Trophoblast cell (in vitro differentiated cells and primary cell): ENCODE data around the gene ETV7.

Source experiments
- DNase-seq, 2 donors: peaks; one replicate each; pipeline ENCODE4 v3.0.0-alpha.2; 2016
- H2AFZ ChIP-seq: 2 replicates; pipeline ENCODE4 v1.6.1; 2013; ENCODE audit warnings: low read length, moderate library complexity, mild to moderate bottlenecking; ENCODE audit not compliant: insufficient read depth, poor library complexity
- H2AK5ac ChIP-seq: 2 replicates; pipeline ENCODE4 v1.6.1; 2013; ENCODE audit warnings: mild to moderate bottlenecking, low read length
- H2BK120ac ChIP-seq: 2 replicates; pipeline ENCODE4 v1.6.1; 2013; ENCODE audit warnings: low read length, mild to moderate bottlenecking, moderate library complexity; ENCODE audit not compliant: insufficient read depth, poor library complexity
- H2BK12ac ChIP-seq: 2 replicates; pipeline ENCODE4 v1.6.1; 2013; ENCODE audit warnings: mild to moderate bottlenecking, low read length, moderate library complexity
- H2BK5ac ChIP-seq: 2 replicates; pipeline ENCODE4 v1.6.1; 2013; ENCODE audit warnings: low read length, low read depth, moderate library complexity, mild to moderate bottlenecking; ENCODE audit not compliant: poor library complexity
- H3K14ac ChIP-seq: 2 replicates; pipeline ENCODE4 v1.6.1; 2013; ENCODE audit warnings: mild to moderate bottlenecking, low read length
- H3K18ac ChIP-seq: 2 replicates; pipeline ENCODE4 v1.6.1; 2013; ENCODE audit warnings: mild to moderate bottlenecking, low read length
- H3K23ac ChIP-seq: 2 replicates; pipeline ENCODE4 v1.6.1; 2013; ENCODE audit warnings: low read length
- H3K27ac ChIP-seq: 2 replicates; pipeline ENCODE4 v1.5.1; 2013; ENCODE audit warnings: low read depth, mild to moderate bottlenecking, inconsistent platforms, low read length, moderate library complexity
- H3K27me3 ChIP-seq: 2 replicates; pipeline ENCODE4 v1.6.1; 2013; ENCODE audit warnings: inconsistent platforms, mild to moderate bottlenecking, low read length, moderate library complexity; ENCODE audit not compliant: insufficient read depth
- H3K36me3 ChIP-seq, 2 experiments: 1 replicate in 1 of 2; 2 replicates in 1 of 2; pipeline ENCODE4 v1.6.1; 2013; ENCODE audit warnings: low read length in 2 of 2, mild to moderate bottlenecking in 2 of 2, moderate library complexity in 1 of 2; ENCODE audit not compliant: insufficient read depth in 2 of 2, control insufficient read depth in 1 of 2
- H3K4ac ChIP-seq: 2 replicates; pipeline ENCODE4 v1.6.1; 2013; ENCODE audit warnings: low read depth, mild to moderate bottlenecking, low read length, moderate library complexity
- H3K4me1 ChIP-seq, 2 experiments: 1 replicate in 1 of 2; 2 replicates in 1 of 2; pipeline ENCODE4 v1.6.1; 2013; ENCODE audit warnings: low read length in 2 of 2, mild to moderate bottlenecking in 2 of 2, moderate library complexity in 1 of 2; ENCODE audit not compliant: insufficient read depth in 2 of 2, control insufficient read depth in 1 of 2
- H3K4me2 ChIP-seq: 2 replicates; pipeline ENCODE4 v1.6.1; 2013; ENCODE audit warnings: inconsistent platforms, mild to moderate bottlenecking, low read length, moderate library complexity
- H3K4me3 ChIP-seq: 2 replicates; pipeline ENCODE4 v1.5.1; 2013; ENCODE audit warnings: mild to moderate bottlenecking, low read depth, low read length, inconsistent platforms
- H3K79me1 ChIP-seq: one replicate; pipeline ENCODE4 v1.6.1; 2013; ENCODE audit warnings: low read length
- H3K79me2 ChIP-seq: 2 replicates; pipeline ENCODE4 v1.6.1; 2013; ENCODE audit warnings: low read length, mild to moderate bottlenecking; ENCODE audit not compliant: control insufficient read depth, insufficient read depth, poor library complexity
- H3K9ac ChIP-seq: 2 replicates; pipeline ENCODE4 v1.6.1; 2013; ENCODE audit warnings: mild to moderate bottlenecking, low read length
- H3K9me3 ChIP-seq: 2 replicates; pipeline ENCODE4 v1.6.1; 2013; ENCODE audit warnings: low read depth, mild to moderate bottlenecking, control low read depth, inconsistent platforms, low read length; ENCODE audit not compliant: insufficient read depth
- H4K12ac ChIP-seq: 2 replicates; pipeline ENCODE4 v1.6.1; 2013; ENCODE audit warnings: low read depth, mild to moderate bottlenecking, low read length, moderate library complexity
- H4K8ac ChIP-seq: 2 replicates; pipeline ENCODE4 v1.6.1; 2013; ENCODE audit warnings: low read depth, mild to moderate bottlenecking, low read length, moderate library complexity
- H4K91ac ChIP-seq: one replicate; pipeline ENCODE4 v1.6.1; 2013; ENCODE audit warnings: low read depth, mild to moderate bottlenecking, low read length, moderate library complexity
- WGBS: extraction: QIAGEN DNeasy Blood & Tissue Kit; methylation state at CpG from one replicate; pipeline ENCODE4 v1.1.7; 2013; ENCODE audit warnings: missing lambda C conversion rate; ENCODE audit not compliant: insufficient read length, insufficient coverage; ENCODE audit errors: extremely low coverage; 5-methylcytosine and 5-hydroxymethylcytosine counted together

ETV7 gene

DNA sequence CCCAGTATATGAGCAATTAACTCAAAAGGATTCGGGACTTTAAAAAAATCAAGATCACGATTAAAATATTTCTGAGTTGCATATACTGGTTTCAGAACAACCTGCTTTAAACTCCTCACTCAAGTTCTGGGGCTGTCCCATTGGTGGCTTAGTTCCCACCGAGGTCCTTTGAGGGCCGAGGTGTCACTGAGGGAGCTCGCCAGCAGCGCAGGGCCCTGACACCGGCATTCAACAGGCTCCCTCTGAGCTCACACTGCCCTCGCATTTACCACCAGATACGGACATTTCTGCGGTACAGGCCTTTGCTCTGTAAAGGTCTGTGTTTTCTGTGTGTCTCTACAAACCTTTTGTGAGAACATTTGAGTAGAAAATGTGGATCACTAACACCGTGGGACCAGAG lies 26.4 kb downstream of the ETV7 start:
- no peak overlapping the region for H2BK5ac ChIP-seq
- no peaks in the 10 kb centered on the region for H3K79me2 ChIP-seq
- no peak overlapping the region for H2AFZ ChIP-seq
- no peak overlapping the region for H4K12ac ChIP-seq
- H3K18ac ChIP-seq, result no peak overlapping the region
- H3K4ac ChIP-seq, result no peak overlapping the region
- no peak overlapping the region for H3K14ac ChIP-seq
- H2AK5ac ChIP-seq, result no peak overlapping the region
- peaks cover 2% of the 10 kb centered on the region for H3K9me3 ChIP-seq
- no peak overlapping the region for H3K4me2 ChIP-seq
- no peak overlapping the region for H4K91ac ChIP-seq
- H3K36me3 ChIP-seq, result no peaks in the 10 kb centered on the region
- no peak overlapping the region for H3K9ac ChIP-seq
- DNase-seq, result no peak
- H3K79me1 ChIP-seq, result no peaks in the 10 kb centered on the region
- H4K8ac ChIP-seq, result no peak overlapping the region
- no peak overlapping the region for H3K23ac ChIP-seq
- H3K27ac ChIP-seq, result no peak overlapping the region
- WGBS, result no CpG with 5 or more reads among the region's 11 CpGs
- H3K4me3 ChIP-seq, result no peak overlapping the region
- H2BK120ac ChIP-seq, result no peak overlapping the region
- H2BK12ac ChIP-seq, result no peak overlapping the region
- peaks cover 0 to 3% of the 10 kb centered on the region in 2 experiments for H3K4me1 ChIP-seq
- no peaks in the 10 kb centered on the region for H3K27me3 ChIP-seq

GRCh38 chr6:36360241-36361054 lies 27.0 kb downstream of the ETV7 start:
- H3K79me1 ChIP-seq, result no peaks in the 10 kb centered on the region
- no peaks in the 10 kb centered on the region for H3K36me3 ChIP-seq
- H3K4me3 ChIP-seq, result no peak overlapping the region
- H3K9ac ChIP-seq, result no peak overlapping the region
- H3K79me2 ChIP-seq, result no peaks in the 10 kb centered on the region
- H3K18ac ChIP-seq, result no peak overlapping the region
- H4K91ac ChIP-seq, result no peak overlapping the region
- WGBS, result no CpG with 5 or more reads among the region's 10 CpGs
- H4K8ac ChIP-seq, result no peak overlapping the region
- DNase-seq, result peak; percentile 61 to 94
- no peak overlapping the region for H2AK5ac ChIP-seq
- H2BK120ac ChIP-seq, result no peak overlapping the region
- no peak overlapping the region for H4K12ac ChIP-seq
- H2BK12ac ChIP-seq, result no peak overlapping the region
- no peak overlapping the region for H2AFZ ChIP-seq
- no peak overlapping the region for H3K14ac ChIP-seq
- no peak overlapping the region for H3K4ac ChIP-seq
- no peak overlapping the region for H2BK5ac ChIP-seq
- H3K9me3 ChIP-seq, result peaks cover 2% of the 10 kb centered on the region
- H3K27ac ChIP-seq, result no peak overlapping the region
- no peaks in the 10 kb centered on the region for H3K27me3 ChIP-seq
- no peak overlapping the region for H3K4me2 ChIP-seq
- peaks cover 0 to 3% of the 10 kb centered on the region in 2 experiments for H3K4me1 ChIP-seq
- no peak overlapping the region for H3K23ac ChIP-seq

DNA sequence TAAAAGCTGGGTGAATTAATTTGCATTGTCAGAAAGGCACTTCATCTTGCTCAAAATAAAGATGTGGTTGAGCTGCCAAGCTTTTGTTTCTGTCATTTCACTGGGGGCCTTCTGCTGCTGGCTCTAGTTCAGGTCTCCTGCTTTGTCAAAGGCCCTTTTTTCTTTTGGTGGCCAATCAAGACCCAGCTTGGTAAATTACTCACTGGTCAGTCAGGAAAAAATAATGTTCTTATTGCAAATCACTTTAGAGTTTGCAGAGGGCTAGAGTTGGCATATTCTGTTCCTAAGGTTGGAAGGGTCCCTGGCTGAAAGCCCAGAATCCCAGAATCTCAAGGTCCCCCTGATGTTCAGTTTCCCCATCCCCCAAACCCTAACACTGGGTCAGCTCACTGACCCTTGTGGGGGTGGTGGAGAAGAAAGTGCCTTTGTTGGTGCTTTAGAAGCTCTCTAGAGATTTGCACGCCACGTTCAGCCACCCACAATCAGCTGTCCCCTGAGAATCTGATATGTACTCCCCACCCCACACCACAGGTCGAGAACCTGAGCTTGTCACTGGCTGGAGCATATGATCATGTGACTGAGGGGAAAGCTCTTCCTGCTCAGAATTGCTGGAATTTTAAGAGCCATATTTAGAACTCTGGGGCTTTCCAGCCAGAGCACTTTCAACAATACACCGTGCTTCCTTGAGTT lies 29.1 kb downstream of the ETV7 start:
- no peak overlapping the region for H2AK5ac ChIP-seq
- H3K79me2 ChIP-seq, result no peaks in the 10 kb centered on the region
- H3K79me1 ChIP-seq, result no peaks in the 10 kb centered on the region
- peaks cover 0 to 3% of the 10 kb centered on the region in 2 experiments for H3K4me1 ChIP-seq
- H3K23ac ChIP-seq, result no peak overlapping the region
- DNase-seq, result no peak
- H3K18ac ChIP-seq, result no peak overlapping the region
- no peak overlapping the region for H2AFZ ChIP-seq
- H2BK12ac ChIP-seq, result no peak overlapping the region
- no peaks in the 10 kb centered on the region for H3K36me3 ChIP-seq
- H3K9ac ChIP-seq, result no peak overlapping the region
- no CpG with 5 or more reads among the region's 4 CpGs for WGBS
- H4K12ac ChIP-seq, result no peak overlapping the region
- no peak overlapping the region for H3K4me3 ChIP-seq
- no peak overlapping the region for H4K8ac ChIP-seq
- no peak overlapping the region for H2BK120ac ChIP-seq
- no peak overlapping the region for H4K91ac ChIP-seq
- no peaks in the 10 kb centered on the region for H3K27me3 ChIP-seq
- H3K9me3 ChIP-seq, result peaks cover 2% of the 10 kb centered on the region
- H3K27ac ChIP-seq, result no peak overlapping the region
- no peak overlapping the region for H3K4ac ChIP-seq
- H3K14ac ChIP-seq, result no peak overlapping the region
- no peak overlapping the region for H3K4me2 ChIP-seq
- no peak overlapping the region for H2BK5ac ChIP-seq

GRCh38 chr6:36357872-36358225 lies 29.6 kb downstream of the ETV7 start:
- H3K9me3 ChIP-seq, result peaks cover 2% of the 10 kb centered on the region
- no peak overlapping the region for H2AFZ ChIP-seq
- H3K4me2 ChIP-seq, result no peak overlapping the region
- H4K12ac ChIP-seq, result no peak overlapping the region
- H2AK5ac ChIP-seq, result no peak overlapping the region
- no peaks in the 10 kb centered on the region for H3K79me1 ChIP-seq
- no peak overlapping the region for H3K23ac ChIP-seq
- H3K18ac ChIP-seq, result no peak overlapping the region
- H2BK12ac ChIP-seq, result no peak overlapping the region
- no peak overlapping the region for H3K4ac ChIP-seq
- no peak overlapping the region for H3K27ac ChIP-seq
- no peak overlapping the region for H3K14ac ChIP-seq
- H3K4me1 ChIP-seq, result peaks cover 0 to 3% of the 10 kb centered on the region in 2 experiments
- H3K27me3 ChIP-seq, result no peaks in the 10 kb centered on the region
- no peaks in the 10 kb centered on the region for H3K36me3 ChIP-seq
- no CpG with 5 or more reads among the region's 3 CpGs for WGBS
- H3K4me3 ChIP-seq, result no peak overlapping the region
- H4K91ac ChIP-seq, result no peak overlapping the region
- no peaks in the 10 kb centered on the region for H3K79me2 ChIP-seq
- H3K9ac ChIP-seq, result no peak overlapping the region
- no peak overlapping the region for H2BK5ac ChIP-seq
- DNase-seq, result no peak
- H2BK120ac ChIP-seq, result no peak overlapping the region
- H4K8ac ChIP-seq, result no peak overlapping the region
